Heart right ventricle (tissue), 16 donors: Measurements from ENCODE around the gene ENKD1. TPM values are rescaled to one million over a fixed set of nuclear protein-coding genes. Genes with fewer than 3 reads are reported as not detected.
A peak's percentile ranks its signal among the peaks of the same experiment; 100 is the strongest.

ENCODE experiments used
- ATAC-seq, 8 donors: fragments of 200-7000 bp; cut with Tn5 transposase; one replicate each; pipeline ENCODE4 v1.9.1; 2020; ENCODE audit warnings: mild to moderate bottlenecking in 8 of 8, moderate library complexity in 8 of 8, moderate number of reproducible peaks in 1 of 8
- DNase-seq, 2 donors: peaks; one replicate each; pipeline ENCODE4 v3.0.0-alpha.2; 2020
- H3K27ac ChIP-seq, 10 donors: fragments of 200-600 bp; sonication (generic) in 2 of 10; one replicate each; pipeline versions ENCODE4 v1.5.0 to v1.8.0; 2020 to 2022; ENCODE audit warnings: mild to moderate bottlenecking in 3 of 10
- H3K27me3 ChIP-seq, 7 donors: fragments of 200-600 bp; one replicate each; pipeline ENCODE4 v1.8.0; 2021 to 2022; ENCODE audit warnings: mild to moderate bottlenecking in 2 of 7
- H3K36me3 ChIP-seq, 9 donors: fragments of 200-600 bp; sonication (generic) in 1 of 9; one replicate each; pipeline versions ENCODE4 v1.5.0 to v1.8.0; 2020 to 2022; ENCODE audit warnings: mild to moderate bottlenecking in 2 of 9
- H3K4me1 ChIP-seq, 9 donors: fragments of 200-600 bp; sonication (generic) in 1 of 9; one replicate each; pipeline versions ENCODE4 v1.5.0 to v1.8.0; 2020 to 2022; ENCODE audit warnings: mild to moderate bottlenecking in 4 of 9
- H3K4me3 ChIP-seq, 10 donors: fragments of 200-600 bp; sonication (generic) in 2 of 10; one replicate each; pipeline versions ENCODE4 v1.5.0 to v1.8.0; 2020 to 2022; ENCODE audit warnings: mild to moderate bottlenecking in 7 of 10, moderate library complexity in 2 of 10
- H3K9me3 ChIP-seq, 11 donors: fragments of 200-600 bp in 10 of 11; sonication (generic) in 2 of 11; one replicate each; pipeline versions ENCODE4 v1.5.0 to v1.8.0; 2013 to 2022; ENCODE audit warnings: mild to moderate bottlenecking in 2 of 11, control low read depth in 1 of 11, moderate library complexity in 1 of 11
- WGBS, 2 donors: extraction: QIAGEN DNeasy Blood & Tissue Kit; methylation state at CpG; one replicate each; pipeline ENCODE4 v1.1.7; 2013; ENCODE audit warnings: inconsistent platforms in 1 of 2; 5-methylcytosine and 5-hydroxymethylcytosine counted together
- intact Hi-C, 10 donors: fragments of 100-400 bp; cut with DNase I; formaldehyde crosslinking; loops; one replicate each; pipeline versions ENCODE4 v1.11.1 to v1.14.2; 2022
- polyA plus RNA-seq, 2 donors: library from polyadenylated mRNA; stranded (reverse); fragments of 200-250 nt; gene quantifications; one replicate each; pipeline ENCODE4 v1.2.3, GENCODE V29; 2013
- total RNA-seq, 10 donors: library from RNA; stranded (reverse); fragmentation: NEBNext Ultra II Directional in 3 of 10; extraction: Animal tissue kit (Norgen Biotek cat#: 25700) in 3 of 10; gene quantifications; one replicate each; pipeline versions ENCODE4 v1.2.1 to v1.2.4, GENCODE V29; 2021 to 2023
- TF ChIP-seq, protein P1 (sequence below), 9 donors: fragments of 200-600 bp; sonication (generic) in 2 of 9; IDR thresholded peaks; one replicate each; pipeline versions ENCODE4 v1.5.0 to v1.8.0; 2021 to 2022; ENCODE audit warnings: antibody characterized with exemption in 9 of 9, mild to moderate bottlenecking in 5 of 9, moderate library complexity in 1 of 9
- donor health status: Arrhythmogenic right ventricular cardiomyopathy.
- donor health status: ischemic (EF 13 %, LVEDD 7.1; RV severe dilation, severe dysfunction).
- donor health status: healthy with polysubstance abuse.
- donor health status: DM: no; HTN: yes; CAD: no.
- donor health status: DM: no; HTN: no; CAD: no.
- donor health status: ischemic (EF 25% LVEDD 6.9; RV normal size, moderate dysfunction).
- donor health status: ischemic (EF 25% LVEDD 5.7; RV mildly dilated, moderate dysfunction).
- donor health status: healthy.
- donor health status: DM: yes; HTN: yes; CAD: no.
- donor health status: Ischemic cardiomyopathy.
- donor health status: ischemic (EF 35%, LVEDD 5.7; RV mildly dilated, moderate dysfunction).
- donor health status: nonischemic (EF 11% LVEDD 7.7; RV severe dilation, severe dysfunction).
- donor health status: DM: yes; HTN: yes; CAD: no.
- donor health status: PGD.
- donor health status: ischemic (EF 29% LVEDD 5.4; RV normal size, mild dysfunction).
- donor health status: nonischemic (EF 23%, LVEDD 6.1; RV moderate dilation, normal function).

Gene ENKD1
- total and polyA plus RNA-seq, 12 donors, result 3.6 to 30.9 (median 8.5) TPM

DNA sequence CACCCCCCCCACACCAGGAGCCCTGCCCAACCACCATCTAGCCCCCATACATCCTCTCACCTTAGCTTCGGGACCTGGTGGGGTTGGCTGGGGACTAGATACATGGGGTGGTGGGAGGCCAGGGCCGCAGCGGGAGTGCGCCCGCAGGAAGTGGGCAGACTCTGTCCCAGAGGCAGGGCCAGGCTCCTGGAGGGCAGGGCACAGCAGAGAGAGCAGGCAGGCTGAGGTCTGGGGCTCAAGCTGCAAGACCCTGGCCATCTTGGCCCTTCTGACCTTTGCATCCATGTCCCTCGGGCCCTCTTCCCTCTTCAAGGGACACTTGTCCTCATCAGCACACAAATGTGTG lies 2.7 kb downstream of the ENKD1 start:
- Histone ChIP-seq H3K9me3 (no peaks in the 10 kb centered on the region), H3K27me3 (no peaks in the 10 kb centered on the region), H3K4me3 (no peak overlapping the region), H3K36me3 (peaks cover 0 to 27% (median 0%) of the 10 kb centered on the region in 9 donors), H3K27ac (no peak overlapping the region), H3K4me1 (peaks cover 21 to 52% (median 41%) of the 10 kb centered on the region in 9 donors)
- TF ChIP-seq, protein P1, sequence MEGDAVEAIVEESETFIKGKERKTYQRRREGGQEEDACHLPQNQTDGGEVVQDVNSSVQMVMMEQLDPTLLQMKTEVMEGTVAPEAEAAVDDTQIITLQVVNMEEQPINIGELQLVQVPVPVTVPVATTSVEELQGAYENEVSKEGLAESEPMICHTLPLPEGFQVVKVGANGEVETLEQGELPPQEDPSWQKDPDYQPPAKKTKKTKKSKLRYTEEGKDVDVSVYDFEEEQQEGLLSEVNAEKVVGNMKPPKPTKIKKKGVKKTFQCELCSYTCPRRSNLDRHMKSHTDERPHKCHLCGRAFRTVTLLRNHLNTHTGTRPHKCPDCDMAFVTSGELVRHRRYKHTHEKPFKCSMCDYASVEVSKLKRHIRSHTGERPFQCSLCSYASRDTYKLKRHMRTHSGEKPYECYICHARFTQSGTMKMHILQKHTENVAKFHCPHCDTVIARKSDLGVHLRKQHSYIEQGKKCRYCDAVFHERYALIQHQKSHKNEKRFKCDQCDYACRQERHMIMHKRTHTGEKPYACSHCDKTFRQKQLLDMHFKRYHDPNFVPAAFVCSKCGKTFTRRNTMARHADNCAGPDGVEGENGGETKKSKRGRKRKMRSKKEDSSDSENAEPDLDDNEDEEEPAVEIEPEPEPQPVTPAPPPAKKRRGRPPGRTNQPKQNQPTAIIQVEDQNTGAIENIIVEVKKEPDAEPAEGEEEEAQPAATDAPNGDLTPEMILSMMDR (IDR thresholded peaks at IDR 0.05), result no peak
- 92 to 95% methylated on average over 6 of the region's 6 CpGs for WGBS, 2 donors
- intact Hi-C loops, result loop anchor here in 2 of 10 donors (5.0 to 10.0 kb wide), 2 partner anchors 102 to 169 kb away; partner anchors contain the start of gene CTCF (in 1 of the 2)
- DNase-seq, result no peak
- no peak for ATAC-seq

DNA sequence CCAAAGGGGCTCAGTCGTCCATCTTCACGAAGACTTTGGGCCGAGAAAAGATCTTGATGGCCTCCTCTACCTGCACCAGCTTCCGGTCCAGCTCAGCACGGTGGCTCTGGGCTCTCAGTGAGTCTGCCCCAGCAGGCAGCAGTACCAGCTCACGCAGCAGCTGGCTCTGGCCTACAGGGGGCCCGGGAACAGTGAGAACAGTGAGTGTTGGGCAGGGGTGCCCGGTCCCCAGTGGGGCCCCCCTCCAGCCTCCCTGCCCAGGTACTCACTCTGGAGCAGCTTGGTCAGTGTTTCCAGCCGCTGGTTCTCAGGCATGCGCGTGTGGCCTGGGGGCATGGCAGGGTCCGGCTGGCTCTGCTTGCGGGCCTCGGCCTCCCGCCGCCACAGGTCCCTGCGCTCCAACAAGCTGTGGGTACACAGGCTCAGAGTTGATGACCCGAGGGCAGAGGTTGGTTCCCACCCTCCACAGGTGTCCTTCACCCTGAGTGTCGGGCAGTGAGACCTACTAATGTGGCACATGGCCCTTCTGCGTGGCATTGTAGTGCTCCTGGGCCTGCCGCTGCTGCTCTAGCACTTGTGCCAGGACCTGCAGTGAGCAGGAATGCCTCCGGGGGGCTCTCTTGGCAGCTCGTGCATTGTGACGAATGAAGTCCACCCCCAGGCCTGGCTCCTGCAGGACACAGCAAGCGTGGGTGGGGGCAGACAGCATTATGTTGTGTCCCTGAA lies 3.2 kb downstream of the ENKD1 start:
- no peak for ATAC-seq
- DNase-seq, result peak in 1 of 2 donors; percentile 18
- H3K27ac ChIP-seq, result no peak overlapping the region
- no peaks in the 10 kb centered on the region for H3K27me3 ChIP-seq
- no peaks in the 10 kb centered on the region for H3K9me3 ChIP-seq
- no peak overlapping the region for H3K4me3 ChIP-seq
- 82 to 84% methylated on average over 23 to 25 of the region's 25 CpGs for WGBS, 2 donors
- peaks cover 23 to 50% (median 42%) of the 10 kb centered on the region in 9 donors for H3K4me1 ChIP-seq
- TF ChIP-seq, protein P1 (IDR thresholded peaks at IDR 0.05), result peak in 1 of 9 donors; percentile 24
- peaks cover 0 to 30% (median 0%) of the 10 kb centered on the region in 9 donors for H3K36me3 ChIP-seq
- intact Hi-C loops, result loop anchor here in 2 of 10 donors (5.0 to 10.0 kb wide), 2 partner anchors 101 to 169 kb away; partner anchors contain the start of gene CTCF (in 1 of the 2)

DNA sequence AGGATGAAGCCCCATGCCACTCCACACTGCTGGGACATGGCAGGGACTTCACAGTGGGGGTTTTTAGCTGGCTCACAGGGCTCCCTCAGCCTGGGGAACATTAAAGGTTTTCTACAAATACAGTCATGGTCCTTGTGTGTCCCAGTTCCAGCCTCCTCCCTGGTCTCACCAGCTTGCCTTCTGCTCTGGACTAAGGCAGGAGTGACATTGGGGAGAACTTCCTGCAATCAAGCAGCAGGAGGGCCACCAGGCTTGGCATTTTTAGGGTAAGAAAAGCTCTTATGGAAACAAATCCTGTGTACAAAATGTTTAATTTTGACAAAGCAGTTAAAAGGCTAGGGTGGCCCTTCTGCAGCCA lies 3.9 kb downstream of the ENKD1 start:
- Histone ChIP-seq H3K36me3 (peaks cover 0 to 36% (median 0%) of the 10 kb centered on the region in 9 donors), H3K4me1 (peaks cover 22 to 44% (median 37%) of the 10 kb centered on the region in 9 donors), H3K27ac (no peak overlapping the region), H3K9me3 (no peaks in the 10 kb centered on the region), H3K27me3 (no peaks in the 10 kb centered on the region), H3K4me3 (no peak overlapping the region)
- TF ChIP-seq, protein P1 (IDR thresholded peaks at IDR 0.05), result no peak
- intact Hi-C loops, result loop anchor here in 2 of 10 donors (5.0 to 10.0 kb wide), 2 partner anchors 100 to 168 kb away; partner anchors contain the start of gene CTCF (in 1 of the 2)
- no peak for ATAC-seq
- no peak for DNase-seq

DNA sequence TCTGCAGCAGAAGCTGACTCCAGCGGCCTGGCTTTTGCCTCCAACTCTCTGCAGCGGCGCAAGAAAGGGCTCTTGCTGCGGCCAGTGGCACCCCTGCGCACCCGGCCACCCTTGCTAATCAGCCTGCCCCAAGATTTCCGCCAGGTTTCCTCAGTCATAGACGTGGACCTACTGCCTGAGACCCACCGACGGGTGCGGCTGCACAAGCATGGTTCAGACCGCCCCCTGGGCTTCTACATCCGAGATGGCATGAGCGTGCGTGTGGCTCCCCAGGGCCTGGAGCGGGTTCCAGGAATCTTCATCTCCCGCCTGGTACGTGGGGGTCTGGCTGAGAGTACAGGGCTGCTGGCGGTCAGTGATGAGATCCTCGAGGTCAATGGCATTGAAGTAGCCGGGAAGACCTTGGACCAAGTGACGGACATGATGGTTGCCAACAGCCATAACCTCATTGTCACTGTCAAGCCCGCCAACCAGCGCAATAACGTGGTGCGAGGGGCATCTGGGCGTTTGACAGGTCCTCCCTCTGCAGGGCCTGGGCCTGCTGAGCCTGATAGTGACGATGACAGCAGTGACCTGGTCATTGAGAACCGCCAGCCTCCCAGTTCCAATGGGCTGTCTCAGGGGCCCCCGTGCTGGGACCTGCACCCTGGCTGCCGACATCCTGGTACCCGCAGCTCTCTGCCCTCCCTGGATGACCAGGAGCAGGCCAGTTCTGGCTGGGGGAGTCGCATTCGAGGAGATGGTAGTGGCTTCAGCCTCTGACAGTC lies 4.5 kb downstream of the ENKD1 start:
- no peak overlapping the region for H3K4me3 ChIP-seq
- no peaks in the 10 kb centered on the region for H3K27me3 ChIP-seq
- 92 to 94% methylated on average over 34 of the region's 34 CpGs for WGBS, 2 donors
- intact Hi-C loops, result loop anchor here in 2 of 10 donors (2.0 to 10.0 kb wide), 4 partner anchors 99 to 167 kb away; partner anchors contain the start of gene CTCF (in 2 of the 2)
- TF ChIP-seq, protein P1 (IDR thresholded peaks at IDR 0.05), result no peak
- peaks cover 0 to 42% (median 0%) of the 10 kb centered on the region in 9 donors for H3K36me3 ChIP-seq
- peak in 1 of 2 donors; percentile 15 for DNase-seq
- no peak overlapping the region for H3K27ac ChIP-seq
- H3K4me1 ChIP-seq, result peaks cover 17 to 38% (median 32%) of the 10 kb centered on the region in 9 donors
- no peak for ATAC-seq
- H3K9me3 ChIP-seq, result no peaks in the 10 kb centered on the region
